WTC11 (cell line): ENCODE measurements around the gene ARHGAP15. TPM values are rescaled to one million over a fixed set of nuclear protein-coding genes. Genes with fewer than 3 reads are reported as not detected.
A peak's percentile ranks its signal among the peaks of the same experiment; 100 is the strongest.

Source experiments
- ATAC-seq: fragments of 200-7000 bp; cut with Tn5 transposase; 2 replicates; pipeline ENCODE4 v1.10.0; 2021; ENCODE audit warnings: mild to moderate bottlenecking, moderate library complexity
- CTCF ChIA-PET: fragments of 300-600 bp; sonication (Branson Sonifier 250); formaldehyde crosslinking; loops from one replicate; lab custom pipeline; 2021; ENCODE audit warnings: antibody characterized with exemption; lab: Charles Lee
- POLR2A ChIA-PET: fragments of 350-600 bp; sonication (Branson Sonifier 250); formaldehyde crosslinking; loops from one replicate; lab custom pipeline; 2021; ENCODE audit warnings: antibody characterized with exemption; lab: Charles Lee
- DNase-seq: peaks from one replicate; pipeline ENCODE4 v3.0.0; 2021; ENCODE audit warnings: low spot score
- H3K27ac Mint-ChIP-seq: 2 replicates; pipeline ENCODE4 v1.8.0; 2021; ENCODE audit warnings: mixed read lengths
- H3K27me3 Mint-ChIP-seq: 2 replicates; pipeline ENCODE4 v1.8.0; 2021; ENCODE audit warnings: low read depth, mild to moderate bottlenecking, moderate library complexity, mixed read lengths
- H3K36me3 Mint-ChIP-seq: 2 replicates; pipeline ENCODE4 v1.8.0; 2021; ENCODE audit warnings: mixed read lengths
- H3K4me1 Mint-ChIP-seq: 2 replicates; pipeline ENCODE4 v1.8.0; 2022; ENCODE audit warnings: mixed read lengths
- H3K4me3 Mint-ChIP-seq: 2 replicates; pipeline ENCODE4 v1.8.0; 2021; ENCODE audit warnings: mild to moderate bottlenecking, moderate library complexity, mixed read lengths
- H3K9me3 Mint-ChIP-seq: 2 replicates; pipeline ENCODE4 v1.8.0; 2021; ENCODE audit warnings: mixed read lengths
- ATF3 ChIP-seq: sonication (generic); formaldehyde crosslinking; conservative IDR thresholded peaks from 2 replicates; pipeline ENCODE4 v1.8.1; 2022; ENCODE audit warnings: mild to moderate bottlenecking, missing genetic modification reagents
- CBFB ChIP-seq: sonication (generic); formaldehyde crosslinking; IDR thresholded peaks from 2 replicates; pipeline ENCODE4 v1.8.1; 2022; ENCODE audit warnings: mild to moderate bottlenecking, low read depth, missing genetic modification reagents
- CREM ChIP-seq: sonication (generic); formaldehyde crosslinking; IDR thresholded peaks from 2 replicates; pipeline ENCODE4 v1.8.1; 2022; ENCODE audit warnings: mild to moderate bottlenecking, missing genetic modification reagents, moderate library complexity
- E2F4 ChIP-seq: sonication (generic); formaldehyde crosslinking; IDR thresholded peaks from 2 replicates; pipeline ENCODE4 v1.8.1; 2022; ENCODE audit warnings: low read depth, mild to moderate bottlenecking, moderate library complexity, missing genetic modification reagents, borderline replicate concordance
- ESRRA ChIP-seq: sonication (generic); formaldehyde crosslinking; IDR thresholded peaks from 2 replicates; pipeline ENCODE4 v1.8.1; 2022; ENCODE audit warnings: mild to moderate bottlenecking, missing genetic modification reagents, borderline replicate concordance
- FOXJ3 ChIP-seq: sonication (generic); formaldehyde crosslinking; IDR thresholded peaks from 2 replicates; pipeline ENCODE4 v1.9.0; 2021; ENCODE audit warnings: missing genetic modification reagents, mild to moderate bottlenecking, borderline replicate concordance
- FOXP1 ChIP-seq: sonication (generic); formaldehyde crosslinking; IDR thresholded peaks from 2 replicates; pipeline ENCODE4 v1.8.0; 2022; ENCODE audit warnings: missing genetic modification reagents, mild to moderate bottlenecking, moderate library complexity, borderline replicate concordance
- FOXP4 ChIP-seq: sonication (generic); formaldehyde crosslinking; IDR thresholded peaks from 2 replicates; pipeline ENCODE4 v1.8.0; 2022; ENCODE audit warnings: mild to moderate bottlenecking, missing genetic modification reagents
- IRF1 ChIP-seq: sonication (generic); formaldehyde crosslinking; IDR thresholded peaks from 2 replicates; pipeline ENCODE4 v1.8.0; 2023; ENCODE audit warnings: missing genetic modification reagents
- JUN ChIP-seq: sonication (generic); formaldehyde crosslinking; IDR thresholded peaks from 2 replicates; pipeline ENCODE4 v1.8.0; 2023; ENCODE audit warnings: mild to moderate bottlenecking, missing genetic modification reagents
- NR1H2 ChIP-seq: sonication (generic); formaldehyde crosslinking; IDR thresholded peaks from 2 replicates; pipeline ENCODE4 v1.9.0; 2021; ENCODE audit warnings: mild to moderate bottlenecking, moderate library complexity, missing genetic modification reagents
- NR3C1 ChIP-seq: sonication (generic); formaldehyde crosslinking; conservative IDR thresholded peaks from 2 replicates; pipeline ENCODE4 v1.8.1; 2023; ENCODE audit warnings: low read depth, mild to moderate bottlenecking, missing genetic modification reagents
- PRRX2 ChIP-seq: fragments of 250-450 bp; sonication (Bioruptor Pico); IDR thresholded peaks from 2 replicates; pipeline ENCODE4 v1.8.0; 2021; ENCODE audit warnings: mild to moderate bottlenecking
- SMAD4 ChIP-seq: sonication (generic); formaldehyde crosslinking; IDR thresholded peaks from 2 replicates; pipeline ENCODE4 v1.8.0; 2022; ENCODE audit warnings: mild to moderate bottlenecking, missing genetic modification reagents
- TCF7 ChIP-seq: sonication (generic); formaldehyde crosslinking; IDR thresholded peaks from 2 replicates; pipeline ENCODE4 v1.8.0; 2022; ENCODE audit warnings: mild to moderate bottlenecking, low read depth, missing genetic modification reagents, moderate library complexity
- TEAD4 ChIP-seq: sonication (generic); formaldehyde crosslinking; IDR thresholded peaks from 2 replicates; pipeline ENCODE4 v1.8.0; 2022; ENCODE audit warnings: mild to moderate bottlenecking, missing genetic modification reagents
- TP53 ChIP-seq: sonication (generic); formaldehyde crosslinking; IDR thresholded peaks from 2 replicates; pipeline ENCODE4 v1.8.1; 2023; ENCODE audit warnings: mild to moderate bottlenecking, missing genetic modification reagents
- ZNF281 ChIP-seq: sonication (generic); formaldehyde crosslinking; IDR thresholded peaks from 2 replicates; pipeline ENCODE4 v1.8.0; 2023; ENCODE audit warnings: mild to moderate bottlenecking, missing genetic modification reagents
- ZNF416 ChIP-seq: fragments of 250-450 bp; sonication (Bioruptor Pico); IDR thresholded peaks from 2 replicates; pipeline ENCODE4 v1.9.0; 2021; ENCODE audit warnings: mild to moderate bottlenecking, inconsistent platforms
- total RNA-seq: library from RNA; stranded (reverse); gene quantifications from 3 replicates; pipeline ENCODE4 v1.2.3, GENCODE V29; 2021
- TF ChIP-seq, protein P1 (sequence below): sonication (generic); formaldehyde crosslinking; IDR thresholded peaks from 2 replicates; pipeline ENCODE4 v1.8.0; 2022; ENCODE audit warnings: mild to moderate bottlenecking, missing genetic modification reagents
- TF ChIP-seq, protein P2 (sequence below): sonication (generic); formaldehyde crosslinking; IDR thresholded peaks from 2 replicates; pipeline ENCODE4 v1.8.1; 2023; ENCODE audit warnings: mild to moderate bottlenecking, missing genetic modification reagents, borderline replicate concordance
- TF ChIP-seq, protein P3 (sequence below): fragments of 250-450 bp; sonication (Bioruptor Pico); IDR thresholded peaks from 2 replicates; pipeline ENCODE4 v1.9.0; 2021; ENCODE audit warnings: mild to moderate bottlenecking

The ARHGAP15 gene
- total RNA-seq, 1 experiment from 2014 or later: 0.28 TPM

DNA sequence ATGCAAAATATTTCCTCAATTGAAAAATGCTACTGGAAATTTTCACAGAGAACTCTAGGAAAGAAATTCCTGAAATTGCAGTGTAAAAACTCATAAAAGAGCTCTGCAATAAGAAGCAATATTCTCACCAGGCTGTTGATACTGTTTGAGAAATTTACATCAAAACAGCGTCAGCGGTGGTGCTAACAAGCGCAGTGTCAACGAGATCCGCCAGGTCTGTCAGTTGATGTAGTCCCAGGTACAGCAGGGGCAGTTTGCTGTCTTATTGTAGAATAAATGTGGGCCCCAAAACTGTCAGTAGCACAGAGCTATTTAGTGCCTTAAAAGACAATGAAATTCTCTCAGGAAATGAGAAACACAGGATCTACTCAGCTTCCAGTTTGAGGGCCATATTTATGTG lies 611.2 kb downstream of the ARHGAP15 start:
- POLR2A ChIA-PET: no interaction called here
- Mint-ChIP-seq H3K27me3 (no peaks in the 10 kb centered on the region), H3K36me3 (no peaks in the 10 kb centered on the region), H3K27ac (no peak overlapping the region), H3K4me1 (peaks cover 20% of the 10 kb centered on the region), H3K9me3 (no peaks in the 10 kb centered on the region), H3K4me3 (no peak overlapping the region)
- CTCF ChIA-PET: interaction anchor here (1.2 kb wide), 1 partner anchor 576 kb away, joined by 3 read pairs; no protein-coding TSS in a partner anchor
- ATAC-seq: peak; percentile 26; the same call in 1 of the 2 replicates
- no peak for DNase-seq
- TF ChIP-seq TCF7: no peak
- TF ChIP-seq, protein P1, sequence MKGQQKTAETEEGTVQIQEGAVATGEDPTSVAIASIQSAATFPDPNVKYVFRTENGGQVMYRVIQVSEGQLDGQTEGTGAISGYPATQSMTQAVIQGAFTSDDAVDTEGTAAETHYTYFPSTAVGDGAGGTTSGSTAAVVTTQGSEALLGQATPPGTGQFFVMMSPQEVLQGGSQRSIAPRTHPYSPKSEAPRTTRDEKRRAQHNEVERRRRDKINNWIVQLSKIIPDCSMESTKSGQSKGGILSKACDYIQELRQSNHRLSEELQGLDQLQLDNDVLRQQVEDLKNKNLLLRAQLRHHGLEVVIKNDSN (CRISPR knock-in tag): no peak
- no peak for TF ChIP-seq TP53
- no peak for TF ChIP-seq NR3C1 (CRISPR knock-in tag)
- no peak for TF ChIP-seq PRRX2 (CRISPR knock-in tag)
- no peak for TF ChIP-seq ZNF416 (CRISPR knock-in tag)
- no peak for TF ChIP-seq JUN (CRISPR knock-in tag)
- no peak for TF ChIP-seq ESRRA (CRISPR knock-in tag)
- TF ChIP-seq CBFB: no peak
- TF ChIP-seq NR1H2 (CRISPR knock-in tag): no peak
- TF ChIP-seq CREM (CRISPR knock-in tag): no peak
- TF ChIP-seq SMAD4: no peak
- no peak for TF ChIP-seq FOXP1 (CRISPR knock-in tag)
- TF ChIP-seq IRF1 (CRISPR knock-in tag): no peak

DNA sequence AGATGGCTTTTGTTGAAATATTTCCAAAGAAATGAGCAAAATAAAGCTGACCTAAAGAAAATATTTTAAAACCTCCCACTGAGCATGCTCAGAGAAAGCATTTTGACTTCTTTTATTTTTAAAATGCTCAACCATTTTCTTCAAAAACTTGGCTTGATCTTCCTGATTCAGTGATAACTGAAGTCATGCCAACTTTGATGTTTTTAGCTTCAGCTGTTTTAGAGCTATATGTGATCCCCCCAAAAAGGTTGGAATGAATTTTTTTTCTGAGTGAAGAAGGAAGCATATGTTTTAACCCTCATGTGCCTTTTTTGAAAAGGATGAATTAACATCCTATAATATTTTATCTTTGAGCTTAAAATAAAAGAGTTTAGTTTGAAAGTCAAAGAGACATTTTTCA lies 612.0 kb downstream of the ARHGAP15 start:
- ChIA-PET POLR2A (no interaction called here), CTCF (interaction anchor here (1.2 kb wide), 1 partner anchor 575 kb away, joined by 3 read pairs; no protein-coding TSS in a partner anchor)
- no peaks in the 10 kb centered on the region for H3K9me3 Mint-ChIP-seq
- H3K27ac Mint-ChIP-seq: no peak overlapping the region
- H3K36me3 Mint-ChIP-seq: no peaks in the 10 kb centered on the region
- DNase-seq (no peak), ATAC-seq (no peak)
- no peak overlapping the region for H3K4me3 Mint-ChIP-seq
- H3K27me3 Mint-ChIP-seq: no peaks in the 10 kb centered on the region
- peaks cover 20% of the 10 kb centered on the region for H3K4me1 Mint-ChIP-seq
- TF ChIP-seq ZNF281 (CRISPR knock-in tag) (no peak), ATF3 (CRISPR knock-in tag) (no peak), FOXJ3 (no peak), FOXP4 (no peak), TEAD4 (CRISPR knock-in tag) (no peak), JUN (CRISPR knock-in tag) (no peak), E2F4 (CRISPR knock-in tag) (no peak)
- TF ChIP-seq, protein P2, sequence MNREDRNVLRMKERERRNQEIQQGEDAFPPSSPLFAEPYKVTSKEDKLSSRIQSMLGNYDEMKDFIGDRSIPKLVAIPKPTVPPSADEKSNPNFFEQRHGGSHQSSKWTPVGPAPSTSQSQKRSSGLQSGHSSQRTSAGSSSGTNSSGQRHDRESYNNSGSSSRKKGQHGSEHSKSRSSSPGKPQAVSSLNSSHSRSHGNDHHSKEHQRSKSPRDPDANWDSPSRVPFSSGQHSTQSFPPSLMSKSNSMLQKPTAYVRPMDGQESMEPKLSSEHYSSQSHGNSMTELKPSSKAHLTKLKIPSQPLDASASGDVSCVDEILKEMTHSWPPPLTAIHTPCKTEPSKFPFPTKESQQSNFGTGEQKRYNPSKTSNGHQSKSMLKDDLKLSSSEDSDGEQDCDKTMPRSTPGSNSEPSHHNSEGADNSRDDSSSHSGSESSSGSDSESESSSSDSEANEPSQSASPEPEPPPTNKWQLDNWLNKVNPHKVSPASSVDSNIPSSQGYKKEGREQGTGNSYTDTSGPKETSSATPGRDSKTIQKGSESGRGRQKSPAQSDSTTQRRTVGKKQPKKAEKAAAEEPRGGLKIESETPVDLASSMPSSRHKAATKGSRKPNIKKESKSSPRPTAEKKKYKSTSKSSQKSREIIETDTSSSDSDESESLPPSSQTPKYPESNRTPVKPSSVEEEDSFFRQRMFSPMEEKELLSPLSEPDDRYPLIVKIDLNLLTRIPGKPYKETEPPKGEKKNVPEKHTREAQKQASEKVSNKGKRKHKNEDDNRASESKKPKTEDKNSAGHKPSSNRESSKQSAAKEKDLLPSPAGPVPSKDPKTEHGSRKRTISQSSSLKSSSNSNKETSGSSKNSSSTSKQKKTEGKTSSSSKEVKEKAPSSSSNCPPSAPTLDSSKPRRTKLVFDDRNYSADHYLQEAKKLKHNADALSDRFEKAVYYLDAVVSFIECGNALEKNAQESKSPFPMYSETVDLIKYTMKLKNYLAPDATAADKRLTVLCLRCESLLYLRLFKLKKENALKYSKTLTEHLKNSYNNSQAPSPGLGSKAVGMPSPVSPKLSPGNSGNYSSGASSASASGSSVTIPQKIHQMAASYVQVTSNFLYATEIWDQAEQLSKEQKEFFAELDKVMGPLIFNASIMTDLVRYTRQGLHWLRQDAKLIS (CRISPR knock-in tag): no peak
- TF ChIP-seq, protein P3, sequence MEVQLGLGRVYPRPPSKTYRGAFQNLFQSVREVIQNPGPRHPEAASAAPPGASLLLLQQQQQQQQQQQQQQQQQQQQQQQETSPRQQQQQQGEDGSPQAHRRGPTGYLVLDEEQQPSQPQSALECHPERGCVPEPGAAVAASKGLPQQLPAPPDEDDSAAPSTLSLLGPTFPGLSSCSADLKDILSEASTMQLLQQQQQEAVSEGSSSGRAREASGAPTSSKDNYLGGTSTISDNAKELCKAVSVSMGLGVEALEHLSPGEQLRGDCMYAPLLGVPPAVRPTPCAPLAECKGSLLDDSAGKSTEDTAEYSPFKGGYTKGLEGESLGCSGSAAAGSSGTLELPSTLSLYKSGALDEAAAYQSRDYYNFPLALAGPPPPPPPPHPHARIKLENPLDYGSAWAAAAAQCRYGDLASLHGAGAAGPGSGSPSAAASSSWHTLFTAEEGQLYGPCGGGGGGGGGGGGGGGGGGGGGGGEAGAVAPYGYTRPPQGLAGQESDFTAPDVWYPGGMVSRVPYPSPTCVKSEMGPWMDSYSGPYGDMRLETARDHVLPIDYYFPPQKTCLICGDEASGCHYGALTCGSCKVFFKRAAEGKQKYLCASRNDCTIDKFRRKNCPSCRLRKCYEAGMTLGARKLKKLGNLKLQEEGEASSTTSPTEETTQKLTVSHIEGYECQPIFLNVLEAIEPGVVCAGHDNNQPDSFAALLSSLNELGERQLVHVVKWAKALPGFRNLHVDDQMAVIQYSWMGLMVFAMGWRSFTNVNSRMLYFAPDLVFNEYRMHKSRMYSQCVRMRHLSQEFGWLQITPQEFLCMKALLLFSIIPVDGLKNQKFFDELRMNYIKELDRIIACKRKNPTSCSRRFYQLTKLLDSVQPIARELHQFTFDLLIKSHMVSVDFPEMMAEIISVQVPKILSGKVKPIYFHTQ (CRISPR knock-in tag): no peak
